EH (cell line): ENCODE measurements around the gene TDRD9.

Experiments used
- DNase-seq: peaks from one replicate; pipeline ENCODE4 v3.0.0-alpha.2; 2015; ENCODE audit warnings: low read depth

TDRD9 gene

GRCh38 chr14:104092931-104093365 is 164.7 kb downstream of the TDRD9 start:
- no peak for DNase-seq

GRCh38 chr14:104093366-104094055 is 165.3 kb downstream of the TDRD9 start:
- DNase-seq = no peak

GRCh38 chr14:104094056-104094708 is 165.9 kb downstream of the TDRD9 start:
- no peak for DNase-seq

GRCh38 chr14:104094709-104095425 is 166.6 kb downstream of the TDRD9 start:
- DNase-seq = peak; percentile 32

GRCh38 chr14:104095426-104096310 is 167.4 kb downstream of the TDRD9 start:
- DNase-seq = no peak

- no peak for DNase-seq
Observed at GRCh38 chr14:104096318-104096717, 168.1 kb downstream of the TDRD9 start.

GRCh38 chr14:104096751-104097700 is 168.8 kb downstream of the TDRD9 start:
- no peak for DNase-seq

GRCh38 chr14:104098272-104099095 is 170.2 kb downstream of the TDRD9 start:
- DNase-seq = no peak

- DNase-seq = no peak
Observed at GRCh38 chr14:104099096-104100041, 171.1 kb downstream of the TDRD9 start.

- DNase-seq = no peak
Observed at GRCh38 chr14:104100171-104101085, 172.2 kb downstream of the TDRD9 start.

GRCh38 chr14:104101086-104101621 is 172.9 kb downstream of the TDRD9 start:
- no peak for DNase-seq

- DNase-seq = no peak
Observed at GRCh38 chr14:104101651-104102281, 173.5 kb downstream of the TDRD9 start.
